ENCODE data around the gene PTPRR. TPM values are rescaled to one million over a fixed set of nuclear protein-coding genes. Genes with fewer than 3 reads are reported as not detected.

PTPRR gene
- total RNA-seq, 2 experiments from 2014 or later = not detected

GRCh38 chr12:70598467-70599193 is 321.9 kb downstream of the PTPRR start:
- no peak overlapping the region for H3K27ac ChIP-seq (ENCODE audit: low read depth in 1 of 2, low read length in 2 of 2)
- no peaks in the 10 kb centered on the region for H3K9me3 ChIP-seq (ENCODE audit: control insufficient read depth in 1 of 2, insufficient read depth in 1 of 2, low read length in 2 of 2)
- H3K4me1 ChIP-seq (ENCODE audit: insufficient read depth, low read length) = no peaks in the 10 kb centered on the region
- H3K4me3 Mint-ChIP-seq = no peak overlapping the region
- DNase-seq (no peak), ATAC-seq (ENCODE audit: poor library complexity) (no peak)
- no peak overlapping the region for H3K27ac Mint-ChIP-seq
- no peak overlapping the region for H3K4me3 ChIP-seq (ENCODE audit: low read length)
- H3K36me3 ChIP-seq (ENCODE audit: insufficient read depth, low read length) = no peaks in the 10 kb centered on the region
- no peaks in the 10 kb centered on the region for H3K36me3 Mint-ChIP-seq (ENCODE audit: low read depth)
- ChIA-PET CTCF (no interaction called here), POLR2A (no interaction called here)
- H3K9me3 Mint-ChIP-seq = no peaks in the 10 kb centered on the region
- intact Hi-C loops (cut with DNase I, micrococcal nuclease) = loop anchor here in 1 of 2 experiments (10.0 kb wide), 1 partner anchor 1146 kb away; no protein-coding TSS in a partner anchor
- no peaks in the 10 kb centered on the region for H3K4me1 Mint-ChIP-seq (ENCODE audit: low read depth)
- peaks cover 35% of the 10 kb centered on the region for H3K27me3 Mint-ChIP-seq
- H3K27me3 ChIP-seq (ENCODE audit: control insufficient read depth in 1 of 2, insufficient read depth in 2 of 2, low read length in 2 of 2) = no peaks in the 10 kb centered on the region
- TF ChIP-seq, protein P1, sequence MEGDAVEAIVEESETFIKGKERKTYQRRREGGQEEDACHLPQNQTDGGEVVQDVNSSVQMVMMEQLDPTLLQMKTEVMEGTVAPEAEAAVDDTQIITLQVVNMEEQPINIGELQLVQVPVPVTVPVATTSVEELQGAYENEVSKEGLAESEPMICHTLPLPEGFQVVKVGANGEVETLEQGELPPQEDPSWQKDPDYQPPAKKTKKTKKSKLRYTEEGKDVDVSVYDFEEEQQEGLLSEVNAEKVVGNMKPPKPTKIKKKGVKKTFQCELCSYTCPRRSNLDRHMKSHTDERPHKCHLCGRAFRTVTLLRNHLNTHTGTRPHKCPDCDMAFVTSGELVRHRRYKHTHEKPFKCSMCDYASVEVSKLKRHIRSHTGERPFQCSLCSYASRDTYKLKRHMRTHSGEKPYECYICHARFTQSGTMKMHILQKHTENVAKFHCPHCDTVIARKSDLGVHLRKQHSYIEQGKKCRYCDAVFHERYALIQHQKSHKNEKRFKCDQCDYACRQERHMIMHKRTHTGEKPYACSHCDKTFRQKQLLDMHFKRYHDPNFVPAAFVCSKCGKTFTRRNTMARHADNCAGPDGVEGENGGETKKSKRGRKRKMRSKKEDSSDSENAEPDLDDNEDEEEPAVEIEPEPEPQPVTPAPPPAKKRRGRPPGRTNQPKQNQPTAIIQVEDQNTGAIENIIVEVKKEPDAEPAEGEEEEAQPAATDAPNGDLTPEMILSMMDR (IDR thresholded peaks at IDR 0.05) = no peak

DNA sequence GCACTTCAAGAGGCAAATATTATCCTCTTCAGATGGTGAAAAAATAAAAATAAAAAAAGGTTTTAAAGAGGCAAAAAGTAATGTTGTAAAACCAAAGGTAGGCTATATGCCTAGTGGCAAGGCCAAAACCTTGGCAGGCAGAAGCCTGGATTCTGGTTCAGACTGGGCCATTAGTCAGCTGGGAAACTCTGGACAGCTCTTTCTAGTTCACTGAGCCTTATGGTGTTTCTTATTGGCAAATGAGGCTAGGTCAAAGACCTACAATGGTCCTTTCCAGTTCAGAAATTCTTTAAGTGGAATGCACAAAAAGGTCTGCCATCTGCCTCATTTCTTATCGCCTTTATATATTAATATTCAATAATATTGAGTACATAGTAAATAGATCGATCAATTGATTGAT is 327.9 kb downstream of the PTPRR start:
- Histone ChIP-seq H3K4me1 (ENCODE audit: insufficient read depth, low read length) (no peaks in the 10 kb centered on the region), H3K27me3 (ENCODE audit: control insufficient read depth in 1 of 2, insufficient read depth in 2 of 2, low read length in 2 of 2) (peaks cover 0 to 5% of the 10 kb centered on the region in 2 experiments), H3K9me3 (ENCODE audit: control insufficient read depth in 1 of 2, insufficient read depth in 1 of 2, low read length in 2 of 2) (no peaks in the 10 kb centered on the region), H3K36me3 (ENCODE audit: insufficient read depth, low read length) (no peaks in the 10 kb centered on the region), H3K27ac (ENCODE audit: low read depth in 1 of 2, low read length in 2 of 2) (no peak overlapping the region), H3K4me3 (ENCODE audit: low read length) (no peak overlapping the region)
- TF ChIP-seq, protein P1 (IDR thresholded peaks at IDR 0.05) = no peak
- no peak for ATAC-seq (ENCODE audit: poor library complexity)
- Mint-ChIP-seq H3K4me1 (ENCODE audit: low read depth) (no peaks in the 10 kb centered on the region), H3K27me3 (peaks cover 37% of the 10 kb centered on the region), H3K36me3 (ENCODE audit: low read depth) (no peaks in the 10 kb centered on the region), H3K27ac (no peak overlapping the region), H3K9me3 (no peaks in the 10 kb centered on the region), H3K4me3 (no peak overlapping the region)
- intact Hi-C loops (cut with DNase I, micrococcal nuclease) = loop anchor here (5.0 to 10.0 kb wide), 2 partner anchors 1152 to 1160 kb away; partner anchors contain the start of gene RAB21 (in 1 of the 2)
- DNase-seq = no peak
- POLR2A ChIA-PET = no interaction called here
- CTCF ChIA-PET = no interaction called here

- H3K4me3 ChIP-seq (ENCODE audit: low read length) = no peak overlapping the region
- peaks cover 0 to 5% of the 10 kb centered on the region in 2 experiments for H3K27me3 ChIP-seq (ENCODE audit: control insufficient read depth in 1 of 2, insufficient read depth in 2 of 2, low read length in 2 of 2)
- H3K27ac ChIP-seq (ENCODE audit: low read depth in 1 of 2, low read length in 2 of 2) = no peak overlapping the region
- H3K4me1 ChIP-seq (ENCODE audit: insufficient read depth, low read length) = no peaks in the 10 kb centered on the region
- no peaks in the 10 kb centered on the region for H3K9me3 ChIP-seq (ENCODE audit: control insufficient read depth in 1 of 2, insufficient read depth in 1 of 2, low read length in 2 of 2)
- ChIA-PET POLR2A (interaction anchor here (1.0 kb wide), 1 partner anchor 139 kb away, joined by 3 read pairs; no protein-coding TSS in a partner anchor), CTCF (interaction anchor here (0.6 to 1.6 kb wide), 4 partner anchors 10 to 1156 kb away, joined by 3 read pairs; no protein-coding TSS in a partner anchor)
- H3K27me3 Mint-ChIP-seq = peaks cover 33% of the 10 kb centered on the region
- TF ChIP-seq, protein P1 (IDR thresholded peaks at IDR 0.05) = no peak
- no peaks in the 10 kb centered on the region for H3K9me3 Mint-ChIP-seq
- ATAC-seq (ENCODE audit: poor library complexity) (no peak), DNase-seq (no peak)
- no peak overlapping the region for H3K4me3 Mint-ChIP-seq
- H3K27ac Mint-ChIP-seq = no peak overlapping the region
- intact Hi-C loops (cut with DNase I, micrococcal nuclease) = loop anchor here (1.0 to 10.0 kb wide), 4 partner anchors 140 to 1162 kb away; partner anchors contain the start of gene RAB21 (in 1 of the 2)
- no peaks in the 10 kb centered on the region for H3K4me1 Mint-ChIP-seq (ENCODE audit: low read depth)
- H3K36me3 Mint-ChIP-seq (ENCODE audit: low read depth) = no peaks in the 10 kb centered on the region
- no peaks in the 10 kb centered on the region for H3K36me3 ChIP-seq (ENCODE audit: insufficient read depth, low read length)
Observed at GRCh38 chr12:70590549-70591226, 329.9 kb downstream of the PTPRR start.
